SK-N-SH (cell line): ENCODE measurements around the gene RTF2. TPM values are rescaled to one million over a fixed set of nuclear protein-coding genes. Genes with fewer than 3 reads are reported as not detected.
A peak's percentile ranks its signal among the peaks of the same experiment; 100 is the strongest.

Experiments
- CTCF ChIA-PET: fragments of 300-600, 350-600 bp; formaldehyde crosslinking; extraction: SDS; loops from one replicate; lab custom pipeline; 2021; lab: Yijun Ruan, JAX
- POLR2A ChIA-PET: fragments of 350-600 bp; sonication (Branson Sonifier 250); formaldehyde crosslinking; extraction: SDS; loops from one replicate; lab custom pipeline; 2020; ENCODE audit warnings: antibody characterized with exemption, inconsistent platforms; lab: Yijun Ruan, JAX
- DNase-seq: peaks from one replicate; pipeline ENCODE4 v3.0.0; 2012
- H2AFZ ChIP-seq: fragments of 200-600 bp; sonication (generic); 2 replicates; pipeline ENCODE4 v1.8.1; 2016; ENCODE audit warnings: antibody characterized with exemption, mild to moderate bottlenecking, low read depth
- H3F3A ChIP-seq: fragments of 200-600 bp; sonication (generic); replicated peaks from 2 replicates; pipeline ENCODE3; 2016; ENCODE audit warnings: antibody characterized with exemption, mild to moderate bottlenecking; ENCODE audit not compliant: insufficient read depth
- H3K27ac ChIP-seq, 2 experiments: fragments of 200-500 bp in 1 of 2; fragments of 200-600 bp in 1 of 2; sonication (Bioruptor generic) in 1 of 2; sonication (generic), shearing (Covaris generic) in 1 of 2; 2 replicates each; pipeline versions ENCODE4 v1.5.1 to v1.6.1; 2014 to 2016; ENCODE audit warnings: low read depth in 2 of 2, inconsistent platforms in 1 of 2, low read length in 1 of 2, mild to moderate bottlenecking in 1 of 2, mixed read lengths in 1 of 2
- H3K27me3 ChIP-seq: fragments of 200-600 bp; sonication (generic), shearing (Covaris generic); 2 replicates; pipeline ENCODE4 v1.6.1; 2016; ENCODE audit warnings: mixed run types; ENCODE audit not compliant: insufficient read depth
- H3K36me3 ChIP-seq, 2 experiments: fragments of 200-500 bp in 1 of 2; fragments of 200-600 bp in 1 of 2; sonication (Bioruptor generic) in 1 of 2; sonication (generic) in 1 of 2; replicated peaks in 1 of 2; 2 replicates each; pipeline versions ENCODE3 to v1.5.1; 2014 to 2016; ENCODE audit warnings: low read length in 1 of 2, mild to moderate bottlenecking in 1 of 2; ENCODE audit not compliant: insufficient read depth in 2 of 2, control insufficient read depth in 1 of 2
- H3K4me1 ChIP-seq, 2 experiments: fragments of 200-500 bp in 1 of 2; fragments of 200-600 bp in 1 of 2; sonication (Bioruptor generic) in 1 of 2; sonication (generic), shearing (Covaris generic) in 1 of 2; 2 replicates each; pipeline versions ENCODE4 v1.5.1 to v1.6.1; 2014 to 2016; ENCODE audit warnings: low read depth in 1 of 2, low read length in 1 of 2, mixed run types in 1 of 2; ENCODE audit not compliant: insufficient read depth in 2 of 2, control insufficient read depth in 1 of 2
- H3K4me2 ChIP-seq: fragments of 200-600 bp; sonication (generic), shearing (Covaris generic); 2 replicates; pipeline ENCODE4 v1.6.1; 2017; ENCODE audit warnings: mixed run types
- H3K4me3 ChIP-seq, 2 experiments: fragments of 200-500 bp in 1 of 2; fragments of 200-600 bp in 1 of 2; sonication (Bioruptor generic) in 1 of 2; sonication (generic), shearing (Covaris generic) in 1 of 2; 2 replicates each; pipeline versions ENCODE4 v1.5.1 to v1.8.1; 2014 to 2016; ENCODE audit warnings: low read depth in 2 of 2, inconsistent platforms in 1 of 2, low read length in 1 of 2, mild to moderate bottlenecking in 1 of 2, mixed read lengths in 1 of 2, moderate library complexity in 1 of 2
- H3K79me2 ChIP-seq: fragments of 200-600 bp; sonication (generic); 2 replicates; pipeline ENCODE4 v1.8.1; 2017; ENCODE audit warnings: mild to moderate bottlenecking; ENCODE audit not compliant: insufficient read depth
- H3K9ac ChIP-seq: fragments of 200-600 bp; sonication (generic); 2 replicates; pipeline ENCODE4 v1.6.1; 2017; ENCODE audit warnings: mixed run types
- H3K9me2 ChIP-seq: fragments of 200-600 bp; sonication (generic); 2 replicates; pipeline ENCODE4 v1.6.1; 2017; ENCODE audit warnings: mixed run types
- H3K9me3 ChIP-seq: fragments of 200-600 bp; sonication (generic); 2 replicates; pipeline ENCODE4 v1.6.1; 2017; ENCODE audit warnings: mixed run types, mild to moderate bottlenecking, moderate library complexity
- H4K20me1 ChIP-seq: fragments of 200-600 bp; sonication (generic); 2 replicates; pipeline ENCODE4 v1.6.1; 2017; ENCODE audit warnings: mild to moderate bottlenecking, mixed run types; ENCODE audit not compliant: insufficient read depth
- ELF1 ChIP-seq: IDR thresholded peaks from 2 replicates; pipeline ENCODE4 v1.4.0; 2012
- EP300 ChIP-seq, 2 experiments: IDR thresholded peaks; 2 replicates each; pipeline versions ENCODE4 v1.4.0 to v1.6.1; 2012; ENCODE audit warnings: borderline replicate concordance in 1 of 2, low read depth in 1 of 2, low read length in 1 of 2
- EZH2phosphoT487 ChIP-seq: fragments of 200-600 bp; sonication (generic); IDR thresholded peaks from 2 replicates; pipeline ENCODE4 v1.6.1; 2017; ENCODE audit warnings: low read depth, mixed run types, mild to moderate bottlenecking, antibody characterized with exemption, moderate library complexity, borderline replicate concordance
- FOXJ3 ChIP-seq: sonication (generic); formaldehyde crosslinking; IDR thresholded peaks from 2 replicates; pipeline ENCODE4 v1.5.1; 2020; ENCODE audit warnings: mild to moderate bottlenecking, missing genetic modification reagents
- GATA2 ChIP-seq: sonication (generic); formaldehyde crosslinking; IDR thresholded peaks from 2 replicates; pipeline ENCODE4 v1.5.0; 2020; ENCODE audit warnings: mild to moderate bottlenecking, missing genetic modification reagents
- JUND ChIP-seq: IDR thresholded peaks from 2 replicates; pipeline ENCODE4 v1.4.0; 2012
- MEF2A ChIP-seq: IDR thresholded peaks from 2 replicates; pipeline ENCODE4 v1.4.0; 2012; ENCODE audit warnings: low read depth, borderline replicate concordance
- POLR2AphosphoS5 ChIP-seq: IDR thresholded peaks from 2 replicates; pipeline ENCODE4 v1.6.1; 2012; ENCODE audit warnings: low read depth, low read length
- RAD21 ChIP-seq: IDR thresholded peaks from 2 replicates; pipeline ENCODE4 v1.6.1; 2012; ENCODE audit warnings: mild to moderate bottlenecking, low read length
- RFX5 ChIP-seq: IDR thresholded peaks from 2 replicates; pipeline ENCODE4 v1.6.1; 2012; ENCODE audit warnings: mild to moderate bottlenecking, improper control_type of control experiment, low read length
- RXRA ChIP-seq: IDR thresholded peaks from 2 replicates; pipeline ENCODE4 v1.4.0; 2012; ENCODE audit warnings: low read depth, mild to moderate bottlenecking, borderline replicate concordance
- SIN3A ChIP-seq: IDR thresholded peaks from 2 replicates; pipeline ENCODE4 v1.6.1; 2012; ENCODE audit warnings: low read depth, mild to moderate bottlenecking, low read length, moderate library complexity, borderline replicate concordance
- SMC3 ChIP-seq: IDR thresholded peaks from 2 replicates; pipeline ENCODE4 v1.6.1; 2012; ENCODE audit warnings: low read depth, low read length, improper control_type of control experiment
- TAF1 ChIP-seq: IDR thresholded peaks from 2 replicates; pipeline ENCODE4 v1.6.1; 2012; ENCODE audit warnings: low read depth, mild to moderate bottlenecking, low read length, moderate library complexity, borderline replicate concordance
- TEAD4 ChIP-seq: IDR thresholded peaks from 2 replicates; pipeline ENCODE4 v1.4.0; 2012; ENCODE audit warnings: mild to moderate bottlenecking, borderline replicate concordance; ENCODE audit not compliant: insufficient read depth
- USF2 ChIP-seq: fragments of 150-350 bp; IDR thresholded peaks from 2 replicates; pipeline ENCODE4 v1.6.1; 2017; ENCODE audit warnings: antibody characterized with exemption, low read length, low read depth, borderline replicate concordance
- YY1 ChIP-seq: IDR thresholded peaks from 2 replicates; pipeline ENCODE4 v1.4.0; 2012; ENCODE audit warnings: low read depth, mild to moderate bottlenecking
- WGBS: methylation state at CpG from one replicate; pipeline ENCODE4 v1.1.6; 2017; ENCODE audit warnings: low lambda C conversion rate; 5-methylcytosine and 5-hydroxymethylcytosine counted together
- polyA plus RNA-seq, 3 experiments: library from polyadenylated mRNA; depleted of rRNA; stranded (reverse); fragments of >200 nt; gene quantifications; 2 replicates each; pipeline ENCODE4 v1.2.3, GENCODE V29; 2012
- TF ChIP-seq, protein P1 (sequence below): IDR thresholded peaks from 2 replicates; pipeline ENCODE4 v1.6.1; 2012; ENCODE audit warnings: mild to moderate bottlenecking, low read depth, low read length, moderate library complexity
- TF ChIP-seq, protein P2 (sequence below): IDR thresholded peaks from 2 replicates; pipeline ENCODE4 v1.4.0; 2012; ENCODE audit warnings: low read depth, borderline replicate concordance
- TF ChIP-seq, protein P3 (sequence below): fragments of 200-600 bp; sonication (generic); IDR thresholded peaks from 2 replicates; pipeline ENCODE4 v1.6.1; 2017; ENCODE audit warnings: antibody characterized with exemption, mild to moderate bottlenecking, moderate library complexity

Gene RTF2
- polyA plus RNA-seq, 1 of the 3 experiments (the other 2 are of a cell fraction), result 78.2 TPM

GRCh38 chr20:56554869-56555268, 86.4 kb downstream of the RTF2 start (continued):
- TF ChIP-seq, protein P1, sequence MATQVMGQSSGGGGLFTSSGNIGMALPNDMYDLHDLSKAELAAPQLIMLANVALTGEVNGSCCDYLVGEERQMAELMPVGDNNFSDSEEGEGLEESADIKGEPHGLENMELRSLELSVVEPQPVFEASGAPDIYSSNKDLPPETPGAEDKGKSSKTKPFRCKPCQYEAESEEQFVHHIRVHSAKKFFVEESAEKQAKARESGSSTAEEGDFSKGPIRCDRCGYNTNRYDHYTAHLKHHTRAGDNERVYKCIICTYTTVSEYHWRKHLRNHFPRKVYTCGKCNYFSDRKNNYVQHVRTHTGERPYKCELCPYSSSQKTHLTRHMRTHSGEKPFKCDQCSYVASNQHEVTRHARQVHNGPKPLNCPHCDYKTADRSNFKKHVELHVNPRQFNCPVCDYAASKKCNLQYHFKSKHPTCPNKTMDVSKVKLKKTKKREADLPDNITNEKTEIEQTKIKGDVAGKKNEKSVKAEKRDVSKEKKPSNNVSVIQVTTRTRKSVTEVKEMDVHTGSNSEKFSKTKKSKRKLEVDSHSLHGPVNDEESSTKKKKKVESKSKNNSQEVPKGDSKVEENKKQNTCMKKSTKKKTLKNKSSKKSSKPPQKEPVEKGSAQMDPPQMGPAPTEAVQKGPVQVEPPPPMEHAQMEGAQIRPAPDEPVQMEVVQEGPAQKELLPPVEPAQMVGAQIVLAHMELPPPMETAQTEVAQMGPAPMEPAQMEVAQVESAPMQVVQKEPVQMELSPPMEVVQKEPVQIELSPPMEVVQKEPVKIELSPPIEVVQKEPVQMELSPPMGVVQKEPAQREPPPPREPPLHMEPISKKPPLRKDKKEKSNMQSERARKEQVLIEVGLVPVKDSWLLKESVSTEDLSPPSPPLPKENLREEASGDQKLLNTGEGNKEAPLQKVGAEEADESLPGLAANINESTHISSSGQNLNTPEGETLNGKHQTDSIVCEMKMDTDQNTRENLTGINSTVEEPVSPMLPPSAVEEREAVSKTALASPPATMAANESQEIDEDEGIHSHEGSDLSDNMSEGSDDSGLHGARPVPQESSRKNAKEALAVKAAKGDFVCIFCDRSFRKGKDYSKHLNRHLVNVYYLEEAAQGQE, result no peak
- TF ChIP-seq RXRA (no peak), POLR2AphosphoS5 (no peak), FOXJ3 (CRISPR knock-in tag) (no peak), USF2 (no peak), RFX5 (no peak), YY1 (no peak), SMC3 (no peak), GATA2 (CRISPR knock-in tag) (no peak)
- TF ChIP-seq, protein P2, sequence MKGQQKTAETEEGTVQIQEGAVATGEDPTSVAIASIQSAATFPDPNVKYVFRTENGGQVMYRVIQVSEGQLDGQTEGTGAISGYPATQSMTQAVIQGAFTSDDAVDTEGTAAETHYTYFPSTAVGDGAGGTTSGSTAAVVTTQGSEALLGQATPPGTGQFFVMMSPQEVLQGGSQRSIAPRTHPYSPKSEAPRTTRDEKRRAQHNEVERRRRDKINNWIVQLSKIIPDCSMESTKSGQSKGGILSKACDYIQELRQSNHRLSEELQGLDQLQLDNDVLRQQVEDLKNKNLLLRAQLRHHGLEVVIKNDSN, result peak; percentile 26; the same call in 1 of the 2 replicates
- TF ChIP-seq, protein P3, sequence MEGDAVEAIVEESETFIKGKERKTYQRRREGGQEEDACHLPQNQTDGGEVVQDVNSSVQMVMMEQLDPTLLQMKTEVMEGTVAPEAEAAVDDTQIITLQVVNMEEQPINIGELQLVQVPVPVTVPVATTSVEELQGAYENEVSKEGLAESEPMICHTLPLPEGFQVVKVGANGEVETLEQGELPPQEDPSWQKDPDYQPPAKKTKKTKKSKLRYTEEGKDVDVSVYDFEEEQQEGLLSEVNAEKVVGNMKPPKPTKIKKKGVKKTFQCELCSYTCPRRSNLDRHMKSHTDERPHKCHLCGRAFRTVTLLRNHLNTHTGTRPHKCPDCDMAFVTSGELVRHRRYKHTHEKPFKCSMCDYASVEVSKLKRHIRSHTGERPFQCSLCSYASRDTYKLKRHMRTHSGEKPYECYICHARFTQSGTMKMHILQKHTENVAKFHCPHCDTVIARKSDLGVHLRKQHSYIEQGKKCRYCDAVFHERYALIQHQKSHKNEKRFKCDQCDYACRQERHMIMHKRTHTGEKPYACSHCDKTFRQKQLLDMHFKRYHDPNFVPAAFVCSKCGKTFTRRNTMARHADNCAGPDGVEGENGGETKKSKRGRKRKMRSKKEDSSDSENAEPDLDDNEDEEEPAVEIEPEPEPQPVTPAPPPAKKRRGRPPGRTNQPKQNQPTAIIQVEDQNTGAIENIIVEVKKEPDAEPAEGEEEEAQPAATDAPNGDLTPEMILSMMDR, result no peak

GRCh38 chr20:56558968-56559367, 90.5 kb downstream of the RTF2 start:
- no peaks in the 10 kb centered on the region for H4K20me1 ChIP-seq
- DNase-seq, result no peak
- no peaks in the 10 kb centered on the region for H3K9me3 ChIP-seq
- H3K4me1 ChIP-seq, result no peaks in the 10 kb centered on the region
- no peaks in the 10 kb centered on the region for H3K9me2 ChIP-seq
- POLR2A ChIA-PET, result no interaction called here
- H3K9ac ChIP-seq, result no peak overlapping the region
- no peaks in the 10 kb centered on the region for H3F3A ChIP-seq
- no peak overlapping the region for H3K4me3 ChIP-seq
- H3K79me2 ChIP-seq, result no peaks in the 10 kb centered on the region
- H2AFZ ChIP-seq, result no peak overlapping the region
- no peak overlapping the region for H3K4me2 ChIP-seq
- no peaks in the 10 kb centered on the region for H3K36me3 ChIP-seq
- peaks cover 71% of the 10 kb centered on the region for H3K27me3 ChIP-seq
- 19% methylated on average over 6 of the region's 6 CpGs for WGBS
- H3K27ac ChIP-seq, result no peak overlapping the region
- CTCF ChIA-PET, result interaction anchor here (0.6 kb wide), 1 partner anchor 259 kb away, joined by 3 read pairs; no protein-coding TSS in a partner anchor
- TF ChIP-seq TAF1 (no peak), RFX5 (no peak), EP300 (IDR thresholded peaks at IDR 0.05; ENCODE audit: borderline replicate concordance in 1 of 2, low read depth in 1 of 2, low read length in 1 of 2) (no peak), RAD21 (no peak), TEAD4 (no peak), FOXJ3 (CRISPR knock-in tag) (no peak), ELF1 (no peak), POLR2AphosphoS5 (no peak), MEF2A (no peak), SMC3 (no peak), SIN3A (no peak), EZH2phosphoT487 (no peak), JUND (no peak)
- TF ChIP-seq, protein P3, result no peak
- TF ChIP-seq, protein P2, result no peak
